Measurements from ENCODE around the gene GRIK3. TPM values are rescaled to one million over a fixed set of nuclear protein-coding genes. Genes with fewer than 3 reads are reported as not detected.
"Not testable (repeated sequence)": the region's sequence is repeated elsewhere in the genome, so short reads cannot be mapped to it uniquely, and the experiment has no call there.

The GRIK3 gene
- total RNA-seq (not detected), polyA plus RNA-seq (not detected)

- H3K4me3 Mint-ChIP-seq, result peak within 1 kb of the TSS in 1 of 8 donors; percentile 3
- no peaks in the 10 kb centered on the region for H3K27me3 ChIP-seq (ENCODE audit: insufficient read depth, low read length)
These were observed at the start of gene GRIK3 for GRCh38 chr1:37034121-37035013. Gene GRIK3, minus strand, starts transcription at chr1:37034515. Its CDS starts 407 bp downstream, at chr1:37034108.

DNA sequence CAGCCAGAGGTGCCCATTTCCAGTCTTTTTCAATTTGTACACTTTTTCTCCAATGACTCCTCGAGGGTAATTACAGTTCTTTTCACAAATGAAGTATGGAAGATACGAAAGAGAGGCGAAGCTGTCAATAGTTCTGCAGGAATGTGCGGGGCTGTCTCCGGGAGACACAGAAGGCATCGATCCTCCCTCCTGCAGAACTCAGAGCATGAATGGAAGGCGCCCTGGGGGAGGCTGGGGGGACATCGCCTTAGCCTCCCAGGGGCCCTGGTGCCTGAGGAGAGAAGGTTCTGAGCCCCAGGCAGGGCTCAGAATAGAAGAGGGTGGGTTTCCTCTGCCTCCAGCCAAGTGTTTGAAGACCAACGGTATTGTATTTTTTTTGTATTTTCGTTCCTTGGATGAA is 49.7 kb upstream of the GRIK3 start:
- H3K4me3 Mint-ChIP-seq, result no peak overlapping the region
- peaks cover 3 to 9% of the 10 kb centered on the region in 2 donors for H3K27me3 Mint-ChIP-seq
- Histone ChIP-seq H3K27ac (ENCODE audit: low read depth, low read length) (no peak overlapping the region), H3K27me3 (ENCODE audit: insufficient read depth, low read length) (no peaks in the 10 kb centered on the region), H3K4me1 (ENCODE audit: insufficient read depth, low read length) (no peaks in the 10 kb centered on the region), H3K36me3 (ENCODE audit: insufficient read depth, low read length) (no peaks in the 10 kb centered on the region), H3K4me3 (ENCODE audit: low read length in 2 of 2) (no peak overlapping the region), H3K9me3 (ENCODE audit: control insufficient read depth in 1 of 2, low read length in 2 of 2) (no peaks in the 10 kb centered on the region)
- H3K4me1 Mint-ChIP-seq, result no peaks in the 10 kb centered on the region
- H3K9me3 Mint-ChIP-seq, result peaks cover 0 to 1% (median 0%) of the 10 kb centered on the region in 8 donors
- intact Hi-C loops (cut with micrococcal nuclease), result no loop called here
- ChIA-PET POLR2A (ENCODE audit: partially characterized antibody) (no interaction called here), CTCF (ENCODE audit: partially characterized antibody) (interaction anchor here (0.7 kb wide), 1 partner anchor 9 kb away, joined by 3 read pairs; no protein-coding TSS in a partner anchor)
- H3K36me3 Mint-ChIP-seq, result no peaks in the 10 kb centered on the region
- no peak for DNase-seq
- H3K27ac Mint-ChIP-seq, result no peak overlapping the region

More at GRCh38 chr1:37034121-37035013, at the start of gene GRIK3:
- Mint-ChIP-seq H3K27ac (no peak within 1 kb of the TSS), H3K4me1 (peaks cover 4 to 10% (median 5%) of the 10 kb centered on the region in 4 donors), H3K9me3 (peaks cover 0 to 4% (median 0%) of the 10 kb centered on the region in 8 donors), H3K36me3 (no peaks in the 10 kb centered on the region), H3K27me3 (peaks cover 45 to 49% of the 10 kb centered on the region in 2 donors)
- H3K36me3 ChIP-seq (ENCODE audit: insufficient read depth, low read length), result no peaks in the 10 kb centered on the region
- DNase-seq, result no peak
- CTCF ChIA-PET (ENCODE audit: partially characterized antibody), result no interaction called here
- POLR2A ChIA-PET (ENCODE audit: partially characterized antibody), result no interaction called here
- H3K4me1 ChIP-seq (ENCODE audit: insufficient read depth, low read length), result no peaks in the 10 kb centered on the region
- intact Hi-C loops (cut with micrococcal nuclease), result no loop called here
- H3K27ac ChIP-seq (ENCODE audit: low read depth, low read length), result no peak within 1 kb of the TSS
- H3K4me3 ChIP-seq (ENCODE audit: low read length in 2 of 2), result no peak within 1 kb of the TSS
- H3K9me3 ChIP-seq (ENCODE audit: control insufficient read depth in 1 of 2, low read length in 2 of 2), result no peaks in the 10 kb centered on the region

DNA sequence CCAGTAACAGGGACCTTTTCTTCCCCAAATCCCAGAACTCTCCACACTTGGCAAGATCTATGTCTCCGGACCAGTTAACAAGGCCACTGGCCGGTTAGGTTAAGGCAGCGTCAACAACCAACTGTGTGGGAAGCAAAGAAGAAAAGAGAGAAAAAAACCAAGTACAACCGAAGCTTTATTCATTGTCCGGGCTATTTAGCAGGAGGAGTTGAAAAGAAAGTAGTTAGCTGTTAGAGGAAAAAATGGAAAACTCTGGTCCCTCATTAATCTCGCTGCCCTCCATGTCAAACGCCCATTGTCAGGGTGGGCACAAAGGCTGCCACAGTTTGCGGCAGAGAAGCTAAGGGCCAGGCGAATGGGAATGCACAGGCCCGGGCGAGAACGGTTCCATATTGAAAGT is 49.3 kb upstream of the GRIK3 start:
- H3K36me3 Mint-ChIP-seq, result no peaks in the 10 kb centered on the region
- no peaks in the 10 kb centered on the region for H3K36me3 ChIP-seq (ENCODE audit: insufficient read depth, low read length)
- no peak overlapping the region for H3K4me3 Mint-ChIP-seq
- H3K27me3 ChIP-seq (ENCODE audit: insufficient read depth, low read length), result no peaks in the 10 kb centered on the region
- H3K4me1 Mint-ChIP-seq, result no peaks in the 10 kb centered on the region
- ChIA-PET CTCF (ENCODE audit: partially characterized antibody) (interaction anchor here (0.7 kb wide), 1 partner anchor 9 kb away, joined by 3 read pairs; no protein-coding TSS in a partner anchor), POLR2A (ENCODE audit: partially characterized antibody) (no interaction called here)
- peaks cover 3 to 9% of the 10 kb centered on the region in 2 donors for H3K27me3 Mint-ChIP-seq
- no peaks in the 10 kb centered on the region for H3K4me1 ChIP-seq (ENCODE audit: insufficient read depth, low read length)
- peaks cover 0 to 1% (median 0%) of the 10 kb centered on the region in 8 donors for H3K9me3 Mint-ChIP-seq
- no peaks in the 10 kb centered on the region for H3K9me3 ChIP-seq (ENCODE audit: control insufficient read depth in 1 of 2, low read length in 2 of 2)
- no peak overlapping the region for H3K27ac ChIP-seq (ENCODE audit: low read depth, low read length)
- H3K27ac Mint-ChIP-seq, result no peak overlapping the region
- DNase-seq, result no peak
- intact Hi-C loops (cut with micrococcal nuclease), result no loop called here
- H3K4me3 ChIP-seq (ENCODE audit: low read length in 2 of 2), result no peak overlapping the region

DNA sequence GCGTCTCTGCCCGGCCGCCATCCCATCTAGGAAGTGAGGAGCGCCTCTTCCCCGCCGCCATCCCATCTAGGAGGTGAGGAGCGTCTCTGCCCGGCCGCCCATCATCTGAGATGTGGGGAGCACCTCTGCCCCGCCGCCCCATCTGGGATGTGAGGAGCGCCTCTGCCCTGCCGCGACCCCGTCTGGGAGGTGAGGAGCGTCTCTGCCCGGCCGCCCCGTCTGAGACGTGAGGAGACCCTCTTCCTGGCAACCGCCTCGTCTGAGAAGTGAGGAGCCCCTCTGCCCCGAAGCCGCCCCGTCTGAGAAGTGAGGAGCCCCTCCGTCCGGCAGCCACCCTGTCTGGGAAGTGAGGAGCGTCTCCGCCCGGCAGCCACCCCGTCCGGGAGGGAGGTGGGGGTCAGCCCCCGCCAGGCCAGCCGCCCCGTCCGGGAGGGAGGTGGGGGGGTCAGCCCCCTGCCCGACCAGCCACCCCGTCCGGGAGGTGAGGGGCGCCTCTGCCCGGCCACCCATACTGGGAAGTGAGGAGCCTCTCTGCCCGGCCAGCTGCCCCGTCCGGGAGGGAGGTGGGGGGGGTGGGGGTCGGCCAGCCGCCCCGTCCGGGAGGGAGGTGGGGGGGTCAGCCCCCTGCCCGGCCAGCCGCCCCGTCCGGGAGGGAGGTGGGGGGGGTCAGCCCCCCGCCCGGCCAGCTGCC is 46.1 kb upstream of the GRIK3 start:
- POLR2A ChIA-PET (ENCODE audit: partially characterized antibody); H3K27me3 ChIP-seq (ENCODE audit: insufficient read depth, low read length); intact Hi-C loops (cut with micrococcal nuclease); H3K36me3 Mint-ChIP-seq; H3K4me3 Mint-ChIP-seq; H3K27ac ChIP-seq (ENCODE audit: low read depth, low read length); H3K9me3 ChIP-seq (ENCODE audit: control insufficient read depth in 1 of 2, low read length in 2 of 2); H3K4me1 ChIP-seq (ENCODE audit: insufficient read depth, low read length); H3K4me3 ChIP-seq (ENCODE audit: low read length in 2 of 2); H3K9me3 Mint-ChIP-seq; DNase-seq; H3K27ac Mint-ChIP-seq; H3K36me3 ChIP-seq (ENCODE audit: insufficient read depth, low read length); H3K4me1 Mint-ChIP-seq; H3K27me3 Mint-ChIP-seq; CTCF ChIA-PET (ENCODE audit: partially characterized antibody): not testable (repeated sequence)

GRCh38 chr1:37078866-37079265 is 44.6 kb upstream of the GRIK3 start:
- no peaks in the 10 kb centered on the region for H3K9me3 Mint-ChIP-seq
- no peak overlapping the region for H3K27ac ChIP-seq (ENCODE audit: low read depth, low read length)
- peaks cover 1 to 3% of the 10 kb centered on the region in 2 donors for H3K27me3 Mint-ChIP-seq
- H3K4me3 ChIP-seq (ENCODE audit: low read length in 2 of 2), result no peak overlapping the region
- H3K4me3 Mint-ChIP-seq, result no peak overlapping the region
- intact Hi-C loops (cut with micrococcal nuclease), result no loop called here
- H3K27ac Mint-ChIP-seq, result no peak overlapping the region
- no peaks in the 10 kb centered on the region for H3K9me3 ChIP-seq (ENCODE audit: control insufficient read depth in 1 of 2, low read length in 2 of 2)
- H3K4me1 ChIP-seq (ENCODE audit: insufficient read depth, low read length), result no peaks in the 10 kb centered on the region
- H3K27me3 ChIP-seq (ENCODE audit: insufficient read depth, low read length), result no peaks in the 10 kb centered on the region
- no peak for DNase-seq
- no peaks in the 10 kb centered on the region for H3K4me1 Mint-ChIP-seq
- ChIA-PET CTCF (ENCODE audit: partially characterized antibody) (no interaction called here), POLR2A (ENCODE audit: partially characterized antibody) (no interaction called here)
- no peaks in the 10 kb centered on the region for H3K36me3 Mint-ChIP-seq
- no peaks in the 10 kb centered on the region for H3K36me3 ChIP-seq (ENCODE audit: insufficient read depth, low read length)

DNA sequence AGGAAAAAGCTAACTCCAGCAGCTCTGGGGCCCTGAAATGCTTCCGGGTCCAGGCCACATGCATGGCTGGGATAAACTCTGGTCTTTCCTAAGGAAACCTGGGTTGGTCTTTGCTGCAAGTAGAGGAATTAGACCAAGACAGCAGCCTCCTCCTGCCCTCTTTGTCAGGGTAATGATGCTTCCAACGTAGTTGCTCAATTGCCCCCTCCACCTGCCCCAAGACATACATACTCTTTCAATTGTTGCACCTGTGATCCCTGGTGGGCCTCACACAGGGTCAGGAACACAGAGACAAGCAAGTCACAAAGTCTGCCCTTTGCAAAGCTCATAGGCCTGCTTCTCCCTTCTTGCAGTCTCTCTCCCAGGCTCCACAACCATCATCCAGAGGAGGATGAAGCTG is 41.9 kb upstream of the GRIK3 start:
- no peak overlapping the region for H3K4me3 Mint-ChIP-seq
- H3K27ac Mint-ChIP-seq, result no peak overlapping the region
- intact Hi-C loops (cut with micrococcal nuclease), result no loop called here
- Histone ChIP-seq H3K27ac (ENCODE audit: low read depth, low read length) (no peak overlapping the region), H3K36me3 (ENCODE audit: insufficient read depth, low read length) (no peaks in the 10 kb centered on the region), H3K27me3 (ENCODE audit: insufficient read depth, low read length) (no peaks in the 10 kb centered on the region), H3K9me3 (ENCODE audit: control insufficient read depth in 1 of 2, low read length in 2 of 2) (no peaks in the 10 kb centered on the region), H3K4me3 (ENCODE audit: low read length in 2 of 2) (no peak overlapping the region), H3K4me1 (ENCODE audit: insufficient read depth, low read length) (no peaks in the 10 kb centered on the region)
- no peaks in the 10 kb centered on the region for H3K9me3 Mint-ChIP-seq
- no peaks in the 10 kb centered on the region for H3K36me3 Mint-ChIP-seq
- H3K27me3 Mint-ChIP-seq, result peaks cover 6 to 9% of the 10 kb centered on the region in 2 donors
- ChIA-PET POLR2A (ENCODE audit: partially characterized antibody) (no interaction called here), CTCF (ENCODE audit: partially characterized antibody) (no interaction called here)
- DNase-seq, result no peak
- no peaks in the 10 kb centered on the region for H3K4me1 Mint-ChIP-seq

DNA sequence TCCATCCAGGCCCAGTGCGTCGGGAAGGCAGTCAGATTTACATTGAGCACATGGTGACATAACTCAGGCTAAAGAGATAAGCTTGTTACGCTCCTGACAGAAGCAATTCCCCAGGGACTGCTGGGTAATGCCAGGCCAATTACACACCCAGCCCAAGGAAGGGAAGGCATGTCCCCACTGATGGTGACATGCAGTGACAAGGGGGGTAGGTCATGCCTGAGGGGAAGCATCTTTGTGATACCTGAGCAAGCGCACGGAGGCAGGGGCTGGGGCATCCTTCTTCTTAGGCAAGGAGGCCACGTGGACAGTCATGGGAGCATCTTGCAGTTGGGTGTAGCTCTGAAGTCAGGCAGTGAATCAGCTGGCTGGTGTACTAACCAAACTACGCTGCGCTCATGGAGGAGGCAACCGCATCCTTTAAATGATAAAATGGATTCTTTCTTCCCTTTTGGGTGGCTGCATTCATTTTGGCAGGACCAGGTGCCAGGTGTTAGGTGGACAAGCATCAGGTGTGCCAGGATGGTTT is 39.6 kb upstream of the GRIK3 start:
- Mint-ChIP-seq H3K4me1 (no peaks in the 10 kb centered on the region), H3K4me3 (no peak overlapping the region), H3K9me3 (no peaks in the 10 kb centered on the region), H3K27ac (no peak overlapping the region), H3K27me3 (peaks cover 10 to 17% of the 10 kb centered on the region in 2 donors), H3K36me3 (no peaks in the 10 kb centered on the region)
- no peak overlapping the region for H3K27ac ChIP-seq (ENCODE audit: low read depth, low read length)
- H3K36me3 ChIP-seq (ENCODE audit: insufficient read depth, low read length), result no peaks in the 10 kb centered on the region
- H3K4me3 ChIP-seq (ENCODE audit: low read length in 2 of 2), result no peak overlapping the region
- ChIA-PET POLR2A (ENCODE audit: partially characterized antibody) (no interaction called here), CTCF (ENCODE audit: partially characterized antibody) (no interaction called here)
- H3K4me1 ChIP-seq (ENCODE audit: insufficient read depth, low read length), result no peaks in the 10 kb centered on the region
- no peaks in the 10 kb centered on the region for H3K9me3 ChIP-seq (ENCODE audit: control insufficient read depth in 1 of 2, low read length in 2 of 2)
- no peaks in the 10 kb centered on the region for H3K27me3 ChIP-seq (ENCODE audit: insufficient read depth, low read length)
- intact Hi-C loops (cut with micrococcal nuclease), result no loop called here
- no peak for DNase-seq
